Measurements from ENCODE around the gene SLC16A10.

GRCh38 chr6:111280445-111280955 lies 193.2 kb downstream of the SLC16A10 start:
- no peak for TF ChIP-seq POLR2A (IDR thresholded peaks at IDR 0.05; ENCODE audit: low read length)
- no peak for TF ChIP-seq GATA1 (IDR thresholded peaks at IDR 0.05; ENCODE audit: low read depth, low read length)
